Activated T-cell treated with anti-CD3 and anti-CD28 coated beads for 4 hours (primary cell): ENCODE results near the gene PKN3.

Source experiments
- DNase-seq: peaks from one replicate; pipeline ENCODE4 v3.0.0-alpha.2; 2020

Gene PKN3

GRCh38 chr9:128718475-128718874, 16.2 kb downstream of the PKN3 start:
- DNase-seq, result no peak

- DNase-seq, result no peak
Observed at GRCh38 chr9:128719919-128720605, 17.8 kb downstream of the PKN3 start.

DNA sequence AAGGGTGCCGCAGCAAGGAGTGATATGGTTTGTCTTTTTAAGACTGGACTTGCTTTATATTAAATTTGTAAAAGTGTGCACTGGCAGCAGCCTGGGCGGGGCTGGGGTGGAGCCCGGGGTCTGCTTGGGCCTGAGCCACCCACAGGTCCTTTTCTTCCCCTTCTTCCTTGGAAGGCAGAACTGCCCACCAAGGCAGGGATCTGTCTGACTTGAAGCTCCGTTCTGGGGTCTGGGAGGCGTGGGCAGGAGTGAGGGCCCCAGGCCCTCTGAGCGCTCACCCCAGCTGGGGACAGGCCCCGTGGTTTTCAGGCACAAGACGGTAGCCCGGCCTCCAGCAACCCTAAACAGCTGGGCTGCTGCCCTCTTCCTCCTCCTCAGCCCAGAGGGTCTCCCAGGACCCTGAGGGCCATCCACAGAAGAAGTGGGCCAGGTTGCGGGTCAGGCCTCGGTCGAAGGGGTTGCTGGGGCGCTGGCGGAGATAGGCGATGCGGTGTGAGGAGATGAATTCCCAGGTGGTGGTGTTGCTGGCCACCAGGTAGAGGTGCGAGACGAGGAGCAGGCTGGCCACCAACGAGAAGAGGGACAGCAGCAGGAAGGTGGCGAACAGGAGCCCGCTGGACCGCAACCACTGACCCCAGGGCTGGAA, 18.7 kb downstream of the PKN3 start:
- DNase-seq, result no peak

GRCh38 chr9:128721487-128722010, 19.2 kb downstream of the PKN3 start:
- DNase-seq, result no peak

DNA sequence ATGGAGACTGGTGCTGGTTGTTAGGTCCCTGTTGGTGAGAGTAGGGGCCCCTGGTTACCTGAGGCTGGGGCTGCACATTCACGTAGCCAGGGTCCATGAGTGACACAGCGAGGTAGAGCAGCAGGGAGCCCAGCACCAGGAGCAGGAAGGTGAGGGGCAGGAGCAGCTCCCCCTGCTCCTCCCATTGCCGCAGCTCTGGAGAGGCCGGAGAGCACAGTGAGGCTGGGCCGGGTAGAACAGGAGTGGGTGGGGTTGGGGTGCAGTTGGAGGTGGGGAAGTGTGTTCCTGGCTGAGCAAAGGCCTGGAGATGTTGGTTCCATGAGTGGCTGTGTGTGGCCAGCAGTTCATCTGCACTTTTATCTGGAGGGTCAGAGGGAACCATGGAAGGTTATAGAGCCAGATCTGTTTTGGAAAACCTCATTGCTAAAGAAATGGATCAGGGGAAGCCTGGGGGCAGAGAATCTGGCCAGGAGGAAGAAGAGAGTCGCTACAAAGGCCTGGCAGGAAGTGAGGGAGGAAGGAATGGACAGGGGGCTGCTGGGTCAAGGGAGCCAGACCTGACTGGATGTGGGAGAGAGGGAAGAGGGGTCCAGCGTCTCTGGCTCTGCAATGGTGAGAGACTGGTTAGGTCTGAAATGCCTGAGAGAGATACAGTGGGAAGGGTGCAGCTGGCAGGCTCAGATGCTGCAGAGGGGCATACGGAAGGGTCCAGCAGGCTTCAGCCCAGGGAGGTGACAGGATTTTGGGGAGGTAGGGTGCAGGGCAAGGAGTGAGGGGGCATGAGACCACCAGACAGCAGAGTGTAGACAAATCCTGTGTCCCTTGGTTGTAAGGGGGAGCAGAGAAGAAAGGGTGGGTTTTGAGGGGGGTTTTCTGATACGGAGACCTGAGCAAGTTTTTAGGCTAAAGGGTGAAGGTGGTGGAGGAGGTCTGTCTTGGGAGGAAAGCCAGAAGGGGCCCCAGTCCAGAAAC, 20.4 kb downstream of the PKN3 start:
- no peak for DNase-seq

- no peak for DNase-seq
Observed at GRCh38 chr9:128723352-128723865, 21.1 kb downstream of the PKN3 start.

GRCh38 chr9:128723866-128724743, 21.8 kb downstream of the PKN3 start, which contains the start of gene ZDHHC12:
TSS of gene ZDHHC12 (minus strand) at chr9:128724127. CDS start at chr9:128724093, 34 bp downstream.
- DNase-seq, result peak; percentile 96

GRCh38 chr9:128724744-128725211, 22.5 kb downstream of the PKN3 start:
- DNase-seq, result no peak

DNA sequence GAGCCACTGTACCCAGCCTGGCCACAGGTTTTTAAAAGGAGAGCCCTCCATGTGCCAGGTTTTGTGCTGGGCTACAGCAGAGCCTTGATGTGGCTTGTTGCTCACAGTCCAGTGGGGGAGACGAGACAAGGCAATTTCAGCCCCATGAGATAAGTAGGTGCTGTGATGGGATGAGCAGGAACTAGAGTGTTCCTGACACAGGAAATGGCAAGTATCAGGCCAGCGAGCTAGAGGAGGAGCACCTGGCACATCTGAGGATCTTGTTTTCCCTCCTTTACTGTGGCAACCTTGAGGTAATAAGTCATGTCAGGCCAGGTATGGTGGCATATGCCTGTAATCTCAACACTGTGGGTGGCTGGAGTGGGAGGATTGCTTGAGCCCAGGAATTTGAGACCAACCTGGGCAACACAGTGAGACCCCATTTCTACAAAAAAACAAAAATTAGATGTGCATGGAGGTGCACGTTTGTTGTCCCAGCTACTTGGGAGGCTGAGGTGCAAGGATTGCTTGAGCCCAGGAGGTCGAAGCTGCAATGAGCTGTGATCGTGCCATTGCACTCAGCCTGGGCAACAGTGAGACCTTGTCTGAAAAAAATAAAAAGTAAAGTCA, 25.4 kb downstream of the PKN3 start:
- no peak for DNase-seq

- DNase-seq, result no peak
Observed at GRCh38 chr9:128728298-128728697, 26.0 kb downstream of the PKN3 start.

GRCh38 chr9:128729302-128729701, 27.0 kb downstream of the PKN3 start:
- DNase-seq, result no peak

GRCh38 chr9:128729766-128730517, 27.6 kb downstream of the PKN3 start:
- DNase-seq, result no peak

GRCh38 chr9:128731093-128731492, 28.8 kb downstream of the PKN3 start:
- DNase-seq, result no peak

DNA sequence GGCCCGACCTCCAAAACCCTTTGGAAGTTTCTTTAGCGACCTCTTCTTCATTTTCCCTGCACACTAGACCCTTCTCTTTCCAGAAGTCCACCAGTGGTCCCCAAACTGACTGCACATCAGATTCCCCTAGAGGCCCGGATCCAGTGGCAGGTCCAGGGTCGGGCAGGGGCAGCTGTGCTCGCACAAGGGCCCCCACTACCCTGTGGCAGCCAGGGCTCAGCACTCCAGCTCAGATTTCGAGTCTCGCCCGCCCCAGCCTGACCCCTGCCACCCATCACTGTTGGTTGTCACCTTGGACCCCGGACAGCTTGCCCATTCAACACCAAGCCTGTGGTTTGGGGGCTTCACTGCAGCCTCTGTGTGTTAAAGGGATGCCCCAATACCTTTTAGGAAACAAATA, 29.4 kb downstream of the PKN3 start:
- DNase-seq, result no peak

- no peak for DNase-seq
Observed at GRCh38 chr9:128732576-128732975, 30.3 kb downstream of the PKN3 start.

DNA sequence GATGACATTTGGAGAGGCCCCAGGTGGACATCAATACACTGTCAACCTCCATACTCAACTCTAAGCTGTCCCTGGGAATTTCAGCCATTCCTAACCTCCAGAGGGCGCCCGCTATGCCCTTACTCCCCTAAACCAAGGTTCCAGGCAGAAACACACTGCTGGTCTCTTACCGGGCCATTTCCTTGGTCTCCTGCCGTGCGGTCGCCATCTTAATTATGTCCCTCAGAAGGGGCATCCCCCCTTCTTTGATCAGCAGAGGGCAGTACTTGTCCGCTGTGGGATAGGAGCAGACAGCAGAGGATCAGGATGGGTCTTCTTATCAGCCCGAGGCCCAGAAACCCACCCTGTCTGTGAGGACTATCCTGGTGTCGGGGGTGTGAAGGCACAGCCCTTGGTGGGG, 31.0 kb downstream of the PKN3 start:
- no peak for DNase-seq

DNA sequence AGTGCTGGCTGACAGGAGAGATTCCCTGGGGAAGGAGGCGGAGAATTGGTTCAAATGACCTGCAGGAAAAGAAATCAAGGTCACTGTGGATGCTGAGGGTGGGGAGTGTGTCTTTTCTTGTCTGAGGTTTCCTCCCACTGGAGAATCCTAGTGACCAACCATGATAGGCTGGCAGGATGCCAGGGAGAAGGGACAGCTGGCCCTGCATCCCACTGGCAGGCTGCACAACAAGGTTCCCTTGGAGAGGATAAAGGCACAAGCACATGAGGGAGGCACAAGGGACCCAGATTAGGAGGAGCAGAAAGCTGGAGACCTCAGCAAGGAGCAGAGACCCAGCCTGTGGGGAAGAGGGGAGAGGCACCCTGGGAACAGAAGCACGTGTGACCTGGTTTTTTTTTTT, 33.1 kb downstream of the PKN3 start:
- no peak for DNase-seq

DNA sequence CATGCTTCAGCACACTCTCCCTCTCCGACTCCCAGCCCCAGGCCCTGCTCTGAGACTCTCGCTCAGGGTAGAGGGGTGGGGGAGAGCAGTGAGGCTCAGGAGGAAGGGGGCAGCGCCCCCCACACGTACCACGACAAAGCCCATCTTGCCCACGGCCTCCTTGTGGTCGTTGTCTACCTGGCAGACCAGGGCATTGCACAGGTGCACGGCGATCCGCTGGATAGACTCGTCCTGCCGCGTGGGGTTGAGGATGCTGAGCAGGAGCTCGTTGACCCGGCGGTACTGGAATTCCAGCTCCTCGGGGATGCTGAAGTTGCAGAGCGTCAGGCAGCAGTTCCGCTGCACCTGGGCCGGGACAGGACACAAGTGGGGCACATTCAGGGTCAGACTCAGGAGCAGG, 40.1 kb downstream of the PKN3 start:
- no peak for DNase-seq

- DNase-seq, result no peak
Observed at GRCh38 chr9:128743421-128743820, 41.1 kb downstream of the PKN3 start.

DNA sequence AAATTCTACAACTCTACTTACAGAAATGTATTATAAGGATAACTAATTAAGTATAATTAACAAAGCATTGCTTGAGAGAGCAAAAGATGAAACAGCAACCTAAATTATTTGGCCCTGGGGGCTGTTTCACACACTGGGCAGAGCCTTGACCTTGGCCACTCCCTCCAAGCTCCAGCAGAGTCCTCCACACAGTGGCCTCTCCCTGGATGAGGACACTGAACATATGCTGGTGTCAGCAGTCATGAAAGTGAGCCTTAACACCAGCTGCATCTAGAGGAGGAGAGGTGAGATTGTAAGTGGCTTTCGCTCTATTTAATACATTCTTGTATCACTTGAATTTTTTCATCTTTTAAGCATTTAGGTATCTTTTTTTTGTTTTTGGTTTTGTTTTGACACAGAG, 44.9 kb downstream of the PKN3 start:
- no peak for DNase-seq
